HEK293 (cell line): Measurements from ENCODE around the gene ANP32B.

Experiments used
- ZFP3 ChIP-seq: fragments of 450-650 bp; formaldehyde crosslinking; IDR thresholded peaks from 2 replicates; pipeline ENCODE4 v1.5.1; 2016; ENCODE audit warnings: low read depth, missing biosample characterization, missing genetic modification characterization
- ZNF776 ChIP-seq: fragments of 450-650 bp; formaldehyde crosslinking; IDR thresholded peaks from 2 replicates; pipeline ENCODE4 v1.5.0; 2017; ENCODE audit warnings: missing biosample characterization, missing genetic modification characterization, borderline replicate concordance

DNA sequence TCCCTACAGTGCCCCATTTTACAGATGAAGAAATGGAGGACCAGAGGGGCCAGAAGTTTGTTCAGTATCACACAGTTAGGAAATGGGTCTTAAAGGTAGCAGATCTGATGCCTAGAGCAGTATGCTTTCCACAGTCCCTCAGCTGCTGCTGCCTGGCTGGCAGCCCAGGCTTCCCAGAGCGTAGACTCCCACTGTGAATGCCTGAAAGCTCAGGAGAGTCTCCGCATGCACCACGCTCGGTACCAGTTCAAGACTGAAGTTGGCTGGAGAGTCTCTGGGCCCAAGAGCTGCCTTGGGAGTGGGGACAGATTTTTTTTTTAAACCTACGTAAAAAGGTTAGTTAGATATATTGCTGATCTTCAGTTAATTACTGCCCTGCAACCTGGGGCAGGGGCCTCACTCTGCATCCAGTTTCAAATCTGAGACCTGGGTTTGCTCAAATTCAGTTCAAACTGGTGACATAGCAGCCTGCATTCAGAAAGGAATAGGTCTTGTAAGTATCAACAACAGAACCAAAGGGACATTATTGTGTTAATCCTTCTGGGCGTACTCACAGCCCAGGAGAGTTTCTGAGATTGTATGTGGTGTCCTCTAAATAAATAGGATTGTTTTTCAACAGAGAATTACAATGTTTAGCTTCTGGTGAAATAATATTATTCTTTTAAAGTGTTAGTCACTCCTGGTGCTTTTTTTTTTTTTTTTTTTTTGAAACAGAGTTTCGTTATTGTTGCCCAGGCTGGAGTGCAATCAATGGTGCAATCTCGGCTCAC lies 81.7 kb downstream of the ANP32B start:
- TF ChIP-seq ZNF776 (tag by site-specific recombination) = no peak
- TF ChIP-seq ZFP3 (tag by site-specific recombination) = no peak
